Smooth muscle cell (in vitro differentiated cells): ENCODE measurements around the gene RNF181. TPM values are rescaled to one million over a fixed set of nuclear protein-coding genes. Genes with fewer than 3 reads are reported as not detected.

Experiments used
- DNase-seq: peaks from one replicate; lab custom pipeline; 2025; ENCODE audit not compliant: unreplicated experiment; lab: John Stamatoyannopoulos, UW
- H2AFZ ChIP-seq: fragments of 200-600 bp; sonication (generic); 2 replicates; pipeline ENCODE4 v1.6.0; 2016; ENCODE audit warnings: antibody characterized with exemption, low read depth, mild to moderate bottlenecking
- H3F3A ChIP-seq: fragments of 200-600 bp; sonication (generic); 2 replicates; pipeline ENCODE4 v1.6.0; 2017; ENCODE audit warnings: antibody characterized with exemption, low read depth
- H3K27ac ChIP-seq: fragments of 200-600 bp; sonication (generic); 2 replicates; pipeline ENCODE4 v1.5.1; 2016; ENCODE audit warnings: low read depth, mild to moderate bottlenecking
- H3K27me3 ChIP-seq: fragments of 200-600 bp; sonication (generic); 2 replicates; pipeline ENCODE4 v1.6.1; 2016; ENCODE audit warnings: low read depth, mild to moderate bottlenecking
- H3K36me3 ChIP-seq: fragments of 200-600 bp; sonication (generic); 2 replicates; pipeline ENCODE4 v1.5.1; 2016; ENCODE audit warnings: low read depth
- H3K4me1 ChIP-seq: fragments of 200-600 bp; sonication (generic); 2 replicates; pipeline ENCODE4 v1.5.1; 2016; ENCODE audit warnings: low read depth
- H3K4me2 ChIP-seq: fragments of 200-600 bp; sonication (generic); 2 replicates; pipeline ENCODE4 v1.6.0; 2016; ENCODE audit warnings: mild to moderate bottlenecking
- H3K4me3 ChIP-seq: fragments of 200-600 bp; sonication (generic); 2 replicates; pipeline ENCODE4 v1.5.1; 2016; ENCODE audit warnings: mild to moderate bottlenecking
- H3K79me2 ChIP-seq: fragments of 200-600 bp; sonication (generic); 2 replicates; pipeline ENCODE4 v1.6.0; 2016; ENCODE audit warnings: low read depth, mild to moderate bottlenecking
- H3K9ac ChIP-seq: fragments of 200-600 bp; sonication (generic); 2 replicates; pipeline ENCODE4 v1.6.0; 2016; ENCODE audit warnings: low read depth
- H3K9me3 ChIP-seq: fragments of 200-600 bp; sonication (generic); replicated peaks from 2 replicates; pipeline ENCODE4 v1.5.1; 2016; ENCODE audit warnings: low read depth
- H4K20me1 ChIP-seq: fragments of 200-600 bp; sonication (generic); 2 replicates; pipeline ENCODE4 v1.6.0; 2016; ENCODE audit warnings: low read depth
- WGBS: methylation state at CpG from one replicate; pipeline ENCODE4 v1.1.7; 2016; ENCODE audit warnings: low lambda C conversion rate; 5-methylcytosine and 5-hydroxymethylcytosine counted together
- polyA plus RNA-seq: library from polyadenylated mRNA; unstranded; fragments of >200 nt; fragmentation: Nextera tagmentation; extraction: Ambion mirVana; gene quantifications from 2 replicates; pipeline ENCODE4 v1.2.1, GENCODE V29; 2016
- total RNA-seq: library from RNA; depleted of rRNA; stranded (reverse); fragments of >200 nt; gene quantifications from 2 replicates; pipeline ENCODE4 v1.2.3, GENCODE V29; 2014
- TF ChIP-seq, protein P1 (sequence below): fragments of 200-600 bp; sonication (generic); IDR thresholded peaks from 2 replicates; pipeline ENCODE4 v1.5.1; 2017; ENCODE audit warnings: borderline replicate concordance, mild to moderate bottlenecking, antibody characterized with exemption; ENCODE audit not compliant: insufficient read depth, poor library complexity, severe bottlenecking

RNF181 gene
- total and polyA plus RNA-seq, 2 experiments from 2014 or later: 195 to 316 TPM

DNA sequence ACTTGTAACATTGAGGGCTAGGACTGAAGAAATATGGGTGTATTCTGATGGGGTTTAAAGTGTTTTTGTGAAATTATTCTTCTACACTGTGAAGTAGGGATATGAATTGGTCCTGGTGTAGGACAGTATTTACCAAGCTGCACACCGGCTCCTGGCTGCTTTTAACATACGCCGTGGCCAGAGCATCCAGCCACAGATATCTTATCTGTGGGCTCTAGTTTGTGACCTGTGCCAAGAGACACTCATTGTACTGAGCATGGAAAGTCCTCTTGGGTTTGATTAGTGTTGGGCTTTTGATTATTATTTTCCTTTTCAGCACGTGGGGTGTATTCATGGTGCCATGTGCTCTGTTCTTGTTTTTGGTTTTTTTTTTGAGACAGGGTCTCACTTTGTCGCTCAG lies 28.4 kb downstream of the RNF181 start:
- peaks cover 15% of the 10 kb centered on the region for H3K36me3 ChIP-seq
- no peaks in the 10 kb centered on the region for H3K27me3 ChIP-seq
- WGBS: 98% methylated on average over 5 of the region's 5 CpGs

DNA sequence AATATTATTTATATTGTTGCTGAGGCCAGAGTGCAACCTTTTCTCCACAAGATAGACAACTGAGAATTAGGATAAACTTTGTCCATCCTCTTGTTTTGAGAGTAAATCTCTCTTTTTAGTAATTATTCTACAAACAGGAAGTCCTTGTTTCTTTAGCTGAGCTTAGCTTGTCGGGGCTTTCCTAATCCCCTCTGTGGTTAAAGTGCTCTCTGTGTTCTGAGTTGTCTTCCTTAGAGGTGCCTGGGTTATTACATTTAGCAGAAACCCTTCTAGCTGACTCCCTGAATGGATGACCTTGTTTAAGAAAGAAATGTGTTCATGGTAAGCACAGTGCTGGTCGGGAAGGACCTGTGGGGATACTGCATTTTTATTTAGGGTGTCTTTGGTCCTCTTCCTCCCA lies 33.1 kb downstream of the RNF181 start:
- no peak for DNase-seq
- Histone ChIP-seq H4K20me1 (peaks cover 17% of the 10 kb centered on the region), H3K27ac (peak overlapping the region; percentile 59), H3K36me3 (peaks cover 22% of the 10 kb centered on the region), H3K9me3 (no peaks in the 10 kb centered on the region), H3K4me3 (no peak overlapping the region), H3K9ac (no peak overlapping the region), H3K4me2 (no peak overlapping the region), H3K4me1 (no peaks in the 10 kb centered on the region), H3K27me3 (no peaks in the 10 kb centered on the region), H2AFZ (no peak overlapping the region), H3F3A (no peaks in the 10 kb centered on the region), H3K79me2 (no peaks in the 10 kb centered on the region)
- WGBS: 37% methylated on average over 2 of the region's 2 CpGs
- TF ChIP-seq, protein P1, sequence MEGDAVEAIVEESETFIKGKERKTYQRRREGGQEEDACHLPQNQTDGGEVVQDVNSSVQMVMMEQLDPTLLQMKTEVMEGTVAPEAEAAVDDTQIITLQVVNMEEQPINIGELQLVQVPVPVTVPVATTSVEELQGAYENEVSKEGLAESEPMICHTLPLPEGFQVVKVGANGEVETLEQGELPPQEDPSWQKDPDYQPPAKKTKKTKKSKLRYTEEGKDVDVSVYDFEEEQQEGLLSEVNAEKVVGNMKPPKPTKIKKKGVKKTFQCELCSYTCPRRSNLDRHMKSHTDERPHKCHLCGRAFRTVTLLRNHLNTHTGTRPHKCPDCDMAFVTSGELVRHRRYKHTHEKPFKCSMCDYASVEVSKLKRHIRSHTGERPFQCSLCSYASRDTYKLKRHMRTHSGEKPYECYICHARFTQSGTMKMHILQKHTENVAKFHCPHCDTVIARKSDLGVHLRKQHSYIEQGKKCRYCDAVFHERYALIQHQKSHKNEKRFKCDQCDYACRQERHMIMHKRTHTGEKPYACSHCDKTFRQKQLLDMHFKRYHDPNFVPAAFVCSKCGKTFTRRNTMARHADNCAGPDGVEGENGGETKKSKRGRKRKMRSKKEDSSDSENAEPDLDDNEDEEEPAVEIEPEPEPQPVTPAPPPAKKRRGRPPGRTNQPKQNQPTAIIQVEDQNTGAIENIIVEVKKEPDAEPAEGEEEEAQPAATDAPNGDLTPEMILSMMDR: no peak

More for the DNA sequence above, 28.4 kb downstream of the RNF181 start:
- Histone ChIP-seq H4K20me1 (peaks cover 25% of the 10 kb centered on the region), H3K9ac (no peak overlapping the region), H3K9me3 (no peaks in the 10 kb centered on the region), H3K4me3 (no peak overlapping the region), H3F3A (no peaks in the 10 kb centered on the region), H2AFZ (no peak overlapping the region), H3K4me2 (no peak overlapping the region), H3K4me1 (no peaks in the 10 kb centered on the region), H3K27ac (no peak overlapping the region), H3K79me2 (peaks cover 28% of the 10 kb centered on the region)
- TF ChIP-seq, protein P1: no peak
- no peak for DNase-seq

DNA sequence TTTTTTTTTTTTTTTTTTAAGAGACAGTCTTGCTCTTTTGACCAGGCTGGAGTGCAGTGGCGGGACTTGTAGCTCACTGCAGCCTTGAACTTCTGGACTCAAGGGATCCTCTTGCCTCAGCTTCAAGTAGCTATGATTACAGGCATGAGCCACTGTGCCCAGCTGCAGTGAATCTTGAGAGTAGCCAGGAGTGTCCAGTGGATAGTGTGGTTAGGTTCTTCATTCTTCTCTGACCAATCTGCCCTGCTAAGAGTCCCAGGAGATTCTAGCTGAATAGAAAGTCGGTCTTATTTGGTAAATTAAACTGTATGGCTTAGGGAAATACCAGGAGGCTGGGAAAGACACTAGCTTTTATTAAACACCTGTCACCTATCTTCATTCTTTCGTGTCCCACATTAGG lies 35.8 kb downstream of the RNF181 start:
- Histone ChIP-seq H3K36me3 (peaks cover 9% of the 10 kb centered on the region), H3K4me3 (no peak overlapping the region), H3K9me3 (no peaks in the 10 kb centered on the region), H3F3A (no peaks in the 10 kb centered on the region), H3K9ac (no peak overlapping the region), H3K79me2 (no peaks in the 10 kb centered on the region), H3K4me1 (no peaks in the 10 kb centered on the region), H3K27ac (no peak overlapping the region), H2AFZ (no peak overlapping the region), H3K4me2 (no peak overlapping the region), H3K27me3 (no peaks in the 10 kb centered on the region), H4K20me1 (peaks cover 19% of the 10 kb centered on the region)
- TF ChIP-seq, protein P1: no peak
- 98% methylated on average over 3 of the region's 3 CpGs for WGBS
- DNase-seq: no peak

DNA sequence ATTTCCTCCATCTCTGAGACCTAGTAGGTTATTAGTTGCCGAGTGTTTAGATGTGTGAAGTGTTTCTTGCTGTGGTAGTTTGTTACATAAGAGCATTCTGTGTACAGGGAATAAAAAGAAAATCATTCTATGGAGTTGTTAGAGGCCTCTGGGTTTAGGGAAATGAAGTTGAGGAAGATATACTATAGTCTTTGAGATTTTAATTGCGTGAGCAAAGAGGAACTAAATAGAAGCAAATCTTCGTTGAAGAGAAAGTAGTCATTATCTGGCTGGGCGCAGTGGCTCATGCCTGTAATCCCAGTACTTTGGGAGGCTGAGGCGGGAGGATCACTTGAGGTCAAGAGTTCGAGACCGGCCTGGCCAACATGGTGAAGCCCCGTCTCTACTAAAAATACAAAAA lies 39.5 kb downstream of the RNF181 start:
- Histone ChIP-seq H3K79me2 (no peaks in the 10 kb centered on the region), H3K36me3 (peaks cover 17% of the 10 kb centered on the region), H3K27ac (no peak overlapping the region), H4K20me1 (peaks cover 19% of the 10 kb centered on the region), H3K4me1 (no peaks in the 10 kb centered on the region), H3F3A (peaks cover 5% of the 10 kb centered on the region), H3K4me2 (no peak overlapping the region), H3K9me3 (no peaks in the 10 kb centered on the region), H3K9ac (no peak overlapping the region), H2AFZ (no peak overlapping the region), H3K4me3 (no peak overlapping the region), H3K27me3 (no peaks in the 10 kb centered on the region)
- TF ChIP-seq, protein P1: no peak
- WGBS: 99% methylated on average over 8 of the region's 8 CpGs
- no peak for DNase-seq
